RWPE1 (cell line): Measurements from ENCODE around the gene BMP2K.
"Not testable (repeated sequence)": the region's sequence is repeated elsewhere in the genome, so short reads cannot be mapped to it uniquely, and the experiment has no call there.

Source experiments
- CTCF ChIA-PET: fragments of 350-600 bp; sonication (Branson Sonifier 250); formaldehyde crosslinking; extraction: SDS; loops from one replicate; lab custom pipeline; 2021; lab: Yijun Ruan, JAX
- POLR2A ChIA-PET: fragments of 400-600 bp; formaldehyde crosslinking; extraction: SDS; loops from one replicate; lab custom pipeline; 2020; ENCODE audit warnings: antibody characterized with exemption; ENCODE audit not compliant: low non-redundant PET; lab: Yijun Ruan, JAX
- DNase-seq: peaks from one replicate; pipeline ENCODE4 v3.0.0; 2012; ENCODE audit warnings: low spot score
- H3K27ac ChIP-seq: fragments of 450-650 bp; 2 replicates; pipeline ENCODE4 v1.5.1; 2017
- TF ChIP-seq, protein P1 (sequence below): fragments of 450-650 bp; conservative IDR thresholded peaks from 2 replicates; pipeline ENCODE4 v1.5.1; 2017; ENCODE audit warnings: low read depth, mild to moderate bottlenecking

Gene BMP2K

DNA sequence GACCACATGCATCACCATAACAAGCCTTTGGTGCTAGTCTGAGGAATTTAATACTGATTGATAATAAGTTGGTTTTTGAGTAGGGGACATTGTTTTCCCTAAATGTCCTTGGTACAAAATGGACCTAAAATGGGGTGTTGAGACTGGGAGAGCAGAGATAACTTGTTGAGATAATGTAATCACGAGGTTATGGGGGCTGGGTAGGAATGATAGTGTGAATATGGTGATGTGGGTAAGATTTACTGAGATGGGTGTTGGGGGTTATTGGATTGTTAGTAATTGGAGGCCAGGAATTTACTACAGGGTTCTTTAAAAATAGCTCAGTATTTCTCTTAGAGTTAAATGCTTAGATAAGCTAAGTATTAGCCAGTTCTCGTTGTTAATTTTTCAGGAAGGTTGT is 3.9 kb downstream of the BMP2K start:
- TF ChIP-seq, protein P1, sequence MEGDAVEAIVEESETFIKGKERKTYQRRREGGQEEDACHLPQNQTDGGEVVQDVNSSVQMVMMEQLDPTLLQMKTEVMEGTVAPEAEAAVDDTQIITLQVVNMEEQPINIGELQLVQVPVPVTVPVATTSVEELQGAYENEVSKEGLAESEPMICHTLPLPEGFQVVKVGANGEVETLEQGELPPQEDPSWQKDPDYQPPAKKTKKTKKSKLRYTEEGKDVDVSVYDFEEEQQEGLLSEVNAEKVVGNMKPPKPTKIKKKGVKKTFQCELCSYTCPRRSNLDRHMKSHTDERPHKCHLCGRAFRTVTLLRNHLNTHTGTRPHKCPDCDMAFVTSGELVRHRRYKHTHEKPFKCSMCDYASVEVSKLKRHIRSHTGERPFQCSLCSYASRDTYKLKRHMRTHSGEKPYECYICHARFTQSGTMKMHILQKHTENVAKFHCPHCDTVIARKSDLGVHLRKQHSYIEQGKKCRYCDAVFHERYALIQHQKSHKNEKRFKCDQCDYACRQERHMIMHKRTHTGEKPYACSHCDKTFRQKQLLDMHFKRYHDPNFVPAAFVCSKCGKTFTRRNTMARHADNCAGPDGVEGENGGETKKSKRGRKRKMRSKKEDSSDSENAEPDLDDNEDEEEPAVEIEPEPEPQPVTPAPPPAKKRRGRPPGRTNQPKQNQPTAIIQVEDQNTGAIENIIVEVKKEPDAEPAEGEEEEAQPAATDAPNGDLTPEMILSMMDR, result no peak
- CTCF ChIA-PET, result no interaction called here
- no peak overlapping the region for H3K27ac ChIP-seq
- POLR2A ChIA-PET, result no interaction called here
- DNase-seq, result no peak

DNA sequence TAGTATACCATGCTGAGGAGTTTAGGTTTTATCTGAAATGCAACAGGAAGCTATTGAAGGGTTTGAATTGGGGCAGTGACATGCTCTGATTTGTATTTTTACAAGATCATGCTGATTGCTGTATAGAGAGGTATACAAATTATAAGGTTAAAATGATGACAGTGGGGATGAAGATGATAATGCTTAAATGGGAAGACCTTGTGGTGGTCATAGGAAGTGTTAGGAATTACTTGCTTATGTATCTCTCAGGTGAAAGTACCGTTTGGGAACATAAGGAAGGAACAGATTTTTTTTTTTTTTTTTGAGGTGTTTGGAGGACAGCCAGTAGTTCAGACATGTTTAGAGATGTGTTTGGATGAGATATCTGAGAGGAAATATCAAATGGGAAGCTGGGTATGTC is 5.0 kb downstream of the BMP2K start:
- TF ChIP-seq, protein P1, result no peak
- CTCF ChIA-PET, result interaction anchor here (0.5 kb wide), 1 partner anchor 25 kb away, joined by 3 read pairs; no protein-coding TSS in a partner anchor
- DNase-seq, result no peak
- no peak overlapping the region for H3K27ac ChIP-seq
- POLR2A ChIA-PET, result no interaction called here

DNA sequence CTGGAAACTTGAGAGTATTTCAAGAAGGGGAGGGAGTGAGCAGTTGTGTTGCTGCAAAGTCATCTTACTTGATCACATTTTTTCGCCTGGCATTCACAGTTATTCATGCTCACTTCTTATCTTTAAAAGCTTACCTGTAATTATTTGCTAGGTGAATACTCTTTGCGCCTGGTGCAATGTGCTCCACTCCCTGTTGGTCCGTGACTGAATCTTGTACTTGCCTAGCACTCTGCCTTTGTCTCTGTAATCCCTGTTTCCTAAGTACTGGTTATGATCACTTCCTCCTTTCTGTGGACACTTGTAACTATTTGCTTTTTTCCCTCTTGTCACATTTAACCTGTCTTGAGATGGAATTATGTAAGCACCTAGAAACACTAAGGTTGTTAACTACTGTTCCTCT is 5.8 kb downstream of the BMP2K start:
- POLR2A ChIA-PET, result no interaction called here
- CTCF ChIA-PET, result no interaction called here
- TF ChIP-seq, protein P1, result no peak
- DNase-seq, result no peak
- H3K27ac ChIP-seq, result no peak overlapping the region

DNA sequence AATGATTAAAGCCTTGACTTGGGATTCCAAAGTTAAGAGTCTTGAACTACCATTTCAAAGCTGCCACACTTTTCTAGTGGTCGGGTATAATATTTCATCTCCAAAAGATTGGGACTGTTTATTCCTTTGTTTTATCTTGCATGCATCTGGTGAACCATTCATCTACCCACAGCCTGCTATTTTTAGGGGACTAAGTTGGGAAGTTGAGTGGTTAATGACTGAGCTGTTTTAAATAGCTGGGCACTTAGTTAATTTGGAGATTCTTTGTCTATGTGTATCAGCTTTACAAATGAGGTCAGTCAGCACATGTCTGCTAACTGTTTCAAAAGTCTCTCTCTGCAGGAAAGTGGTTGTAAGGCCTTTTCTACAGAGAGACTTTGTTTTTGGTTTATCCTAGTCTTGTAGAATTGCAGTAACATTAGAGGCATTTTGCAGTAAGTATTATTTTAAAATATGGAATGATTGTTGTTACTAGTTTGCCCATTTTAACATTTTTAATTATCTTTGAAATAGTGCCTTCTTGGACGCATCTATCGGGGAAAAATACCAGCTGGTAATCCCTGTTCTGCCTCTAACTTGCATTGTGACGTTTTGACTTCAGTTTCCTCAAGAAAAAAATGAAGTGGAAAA is 8.2 kb downstream of the BMP2K start:
- no peak for DNase-seq

DNA sequence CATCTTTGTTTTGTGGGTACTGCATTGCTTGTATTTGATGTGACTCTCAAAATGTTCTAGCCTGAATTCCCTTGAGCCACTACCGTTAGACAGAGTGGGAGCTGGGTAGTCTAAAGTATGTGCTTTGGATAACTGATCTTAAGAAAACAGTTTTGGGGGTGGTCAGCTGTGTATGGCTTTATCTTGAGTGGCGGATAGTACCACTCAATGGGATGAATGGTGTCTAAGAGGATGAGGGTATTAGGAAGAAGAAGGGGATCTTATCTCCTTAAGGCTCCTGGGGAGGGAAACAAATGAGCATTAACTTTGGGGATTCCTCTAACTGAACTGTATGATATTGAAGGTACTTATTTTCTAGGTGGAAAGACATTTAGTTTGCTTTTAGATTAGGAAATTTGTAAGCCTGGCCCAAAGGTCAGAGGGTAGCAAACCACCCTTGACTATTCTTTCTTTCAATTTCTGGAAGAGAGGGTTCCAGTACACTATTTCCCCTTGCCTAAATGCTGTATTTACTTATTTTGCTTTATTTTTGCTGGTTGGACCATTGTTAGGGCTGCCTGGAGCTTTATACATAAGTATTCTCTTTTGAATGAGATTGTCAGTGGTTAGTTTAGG is 11.3 kb downstream of the BMP2K start:
- TF ChIP-seq, protein P1, result no peak
- no peak for DNase-seq
- CTCF ChIA-PET, result no interaction called here
- POLR2A ChIA-PET, result no interaction called here
- no peak overlapping the region for H3K27ac ChIP-seq

More for the DNA sequence above, 8.2 kb downstream of the BMP2K start:
- ChIA-PET POLR2A (no interaction called here), CTCF (interaction anchor here (0.8 kb wide), 1 partner anchor 856 kb away, joined by 3 read pairs; no protein-coding TSS in a partner anchor)
- H3K27ac ChIP-seq, result no peak overlapping the region
- TF ChIP-seq, protein P1, result no peak

DNA sequence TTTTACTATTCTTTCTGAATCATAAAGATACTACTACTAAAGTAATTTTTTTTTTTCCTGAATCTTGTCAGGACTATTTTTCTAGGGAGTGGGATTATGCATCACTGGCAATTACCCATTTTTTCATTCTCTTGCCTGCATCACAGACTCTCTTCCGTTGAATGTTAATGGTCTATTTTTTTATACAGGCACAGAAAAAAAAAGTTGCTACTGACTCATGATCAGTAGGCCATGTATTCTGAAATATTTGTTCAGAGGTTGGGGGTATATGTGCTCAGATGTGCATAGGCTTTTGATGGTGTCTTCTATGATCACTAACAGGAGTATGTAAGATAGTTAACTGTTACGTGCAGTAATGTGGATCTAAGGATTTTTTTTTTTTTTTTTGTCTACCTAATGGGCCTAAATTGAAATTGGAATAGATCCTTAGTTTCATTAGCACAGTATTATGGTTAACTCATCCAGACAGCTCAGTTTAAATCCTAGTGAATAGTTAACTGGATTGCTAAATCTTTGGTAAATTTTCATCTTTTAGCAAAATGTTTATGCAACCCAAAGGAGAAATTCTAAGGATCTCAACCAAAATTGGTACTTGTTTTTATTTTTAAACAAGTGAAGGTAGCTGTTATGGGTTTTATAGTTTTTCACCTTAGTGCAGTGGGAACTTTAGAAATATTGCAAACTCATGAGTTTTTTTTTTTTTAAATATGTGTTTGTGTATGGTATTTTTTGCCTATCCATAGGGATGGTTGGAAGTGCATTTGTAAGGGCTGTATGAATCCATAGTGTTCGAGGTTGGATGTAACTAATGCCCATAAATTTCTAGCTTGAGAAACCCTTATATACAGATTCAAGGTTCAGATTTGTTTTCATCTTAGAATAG is 12.1 kb downstream of the BMP2K start:
- TF ChIP-seq, protein P1, result no peak
- H3K27ac ChIP-seq, result no peak overlapping the region
- no peak for DNase-seq
- CTCF ChIA-PET, result interaction anchor here (0.6 to 0.9 kb wide), 2 partner anchors 22 to 227 kb away, joined by 4 to 5 read pairs; no protein-coding TSS in a partner anchor
- POLR2A ChIA-PET, result interaction anchor here (0.6 kb wide), 1 partner anchor 182 kb away, joined by 4 read pairs; no protein-coding TSS in a partner anchor

DNA sequence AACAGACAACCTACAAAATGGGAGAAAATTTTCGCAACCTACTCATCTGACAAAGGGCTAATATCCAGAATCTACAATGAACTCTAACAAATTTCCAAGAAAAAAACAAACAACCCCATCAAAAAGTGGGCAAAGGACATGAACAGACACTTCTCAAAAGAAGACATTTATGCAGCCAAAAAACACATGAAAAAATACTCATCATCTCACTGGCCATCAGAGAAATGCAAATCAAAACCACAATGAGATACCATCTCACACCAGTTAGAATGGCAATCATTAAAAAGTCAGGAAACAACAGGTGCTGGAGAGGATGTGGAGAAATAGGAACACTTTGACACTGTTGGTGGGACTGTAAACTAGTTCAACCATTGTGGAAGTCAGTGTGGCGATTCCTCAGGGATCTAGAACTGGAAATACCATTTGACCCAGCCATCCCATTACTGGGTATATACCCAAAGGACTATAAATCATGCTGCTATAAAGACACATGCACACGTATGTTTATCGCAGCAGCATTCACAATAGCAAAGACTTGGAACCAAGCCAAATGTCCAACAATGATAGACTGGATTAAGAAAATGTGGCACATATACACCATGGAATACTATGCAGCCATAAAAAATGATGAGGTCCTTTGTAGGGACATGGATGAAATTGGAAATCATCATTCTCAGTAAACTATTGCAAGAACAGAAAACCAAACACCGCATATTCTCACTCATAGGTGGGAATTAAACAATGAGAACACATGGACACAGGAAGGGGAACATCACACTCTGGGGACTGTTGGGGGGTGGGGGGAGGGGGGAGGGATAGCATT is 19.7 kb downstream of the BMP2K start:
- POLR2A ChIA-PET, H3K27ac ChIP-seq, DNase-seq, CTCF ChIA-PET: not testable (repeated sequence)
